BE2C (cell line): ENCODE measurements around the gene ZNF839.
"Not testable (repeated sequence)": the region's sequence is repeated elsewhere in the genome, so short reads cannot be mapped to it uniquely, and the experiment has no call there.

Source experiments
- DNase-seq: peaks from one replicate; pipeline ENCODE4 v3.0.0-alpha.2; 2020
- H3K27me3 ChIP-seq: fragments of 250-450 bp; sonication (Bioruptor Pico); 2 replicates; pipeline ENCODE4 v1.5.1; 2020; ENCODE audit warnings: mild to moderate bottlenecking
- H3K36me3 ChIP-seq: fragments of 250-450 bp; sonication (Bioruptor Pico); 2 replicates; pipeline ENCODE4 v1.5.1; 2020; ENCODE audit warnings: mild to moderate bottlenecking
- H3K4me1 ChIP-seq: fragments of 250-450 bp; sonication (Bioruptor Pico); 2 replicates; pipeline ENCODE4 v1.5.1; 2020
- H3K4me3 ChIP-seq: 2 replicates; pipeline ENCODE4 v1.5.1; 2011; ENCODE audit warnings: low read depth, low read length
- H3K9me3 ChIP-seq: fragments of 250-450 bp; sonication (Bioruptor Pico); 2 replicates; pipeline ENCODE4 v1.5.1; 2020
- CTCF ChIP-seq: IDR thresholded peaks from 2 replicates; pipeline ENCODE4 v1.5.1; 2012; ENCODE audit warnings: mild to moderate bottlenecking, low read depth, low read length

Gene ZNF839

GRCh38 chr14:102344084-102344483 lies 24.5 kb downstream of the ZNF839 start:
- Histone ChIP-seq H3K4me1 (no peaks in the 10 kb centered on the region), H3K27me3 (no peaks in the 10 kb centered on the region), H3K9me3 (no peaks in the 10 kb centered on the region), H3K4me3 (no peak overlapping the region), H3K36me3 (peaks cover 52% of the 10 kb centered on the region)
- TF ChIP-seq CTCF, result no peak
- DNase-seq, result no peak

DNA sequence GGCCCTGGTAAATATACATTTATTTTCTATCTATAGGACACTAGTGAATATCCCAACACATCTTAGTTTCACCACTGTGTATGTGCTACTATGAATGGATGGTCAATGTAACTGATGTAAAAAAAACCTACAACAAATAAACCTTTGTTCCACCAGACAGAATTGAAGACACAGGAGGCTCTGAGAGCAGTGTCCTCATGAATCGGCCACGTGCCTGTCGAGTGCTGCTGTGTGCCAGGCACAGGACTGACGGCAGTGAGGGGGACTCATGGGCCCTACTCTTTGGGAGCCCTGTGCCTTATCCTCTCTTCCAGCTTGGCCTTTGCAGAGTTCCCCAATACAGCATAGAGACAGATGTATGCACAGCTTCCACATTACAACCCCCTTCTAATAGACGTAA lies 24.9 kb downstream of the ZNF839 start:
- no peak for TF ChIP-seq CTCF
- Histone ChIP-seq H3K4me1 (no peaks in the 10 kb centered on the region), H3K4me3 (no peak overlapping the region), H3K36me3 (peaks cover 55% of the 10 kb centered on the region), H3K27me3 (no peaks in the 10 kb centered on the region), H3K9me3 (no peaks in the 10 kb centered on the region)
- no peak for DNase-seq

DNA sequence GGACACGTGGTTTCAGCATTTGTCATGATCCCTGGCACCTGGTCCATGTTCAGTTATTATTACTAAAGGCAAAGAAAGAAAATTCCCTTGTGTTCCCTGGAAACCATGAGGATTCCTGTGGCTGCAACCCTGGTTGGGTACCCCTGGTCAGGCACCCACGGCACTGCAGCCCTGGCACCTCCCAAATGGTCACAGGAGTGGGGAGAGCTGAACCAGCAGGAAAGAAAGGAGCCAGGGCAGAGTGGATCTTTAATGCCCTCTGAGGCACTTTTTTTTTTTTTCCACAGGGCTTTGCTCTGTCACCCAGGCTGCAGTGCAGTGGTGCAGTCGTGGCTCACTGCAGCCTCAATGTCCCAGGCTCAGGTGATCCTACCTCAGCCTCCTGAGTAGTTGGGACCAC lies 25.7 kb downstream of the ZNF839 start:
- H3K4me3 ChIP-seq, result no peak overlapping the region
- H3K4me1 ChIP-seq, result no peaks in the 10 kb centered on the region
- no peak for DNase-seq
- peaks cover 59% of the 10 kb centered on the region for H3K36me3 ChIP-seq
- TF ChIP-seq CTCF, result no peak
- no peaks in the 10 kb centered on the region for H3K9me3 ChIP-seq
- H3K27me3 ChIP-seq, result no peaks in the 10 kb centered on the region

DNA sequence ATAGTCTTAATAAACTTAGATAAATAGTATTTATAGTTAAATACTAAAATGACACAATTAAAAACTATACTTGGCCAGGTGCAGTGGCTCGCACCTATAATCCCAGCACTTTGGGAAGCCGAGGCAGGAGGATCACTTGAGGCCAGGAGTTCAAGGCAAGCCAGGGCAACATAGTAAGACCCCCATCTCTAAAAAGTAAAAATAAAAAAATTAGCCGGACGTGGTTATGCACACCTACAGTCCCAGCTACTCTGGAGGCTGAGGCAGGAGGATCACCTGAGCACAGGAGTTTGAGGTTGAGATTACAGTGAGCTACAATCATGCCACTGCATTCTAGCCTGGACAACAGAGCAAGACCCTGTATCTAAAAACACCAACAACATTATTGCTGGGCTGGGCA lies 27.1 kb downstream of the ZNF839 start:
- Histone ChIP-seq H3K4me3 (no peak overlapping the region), H3K27me3 (no peaks in the 10 kb centered on the region), H3K9me3 (no peaks in the 10 kb centered on the region), H3K36me3 (peaks cover 56% of the 10 kb centered on the region), H3K4me1 (no peaks in the 10 kb centered on the region)
- no peak for DNase-seq
- TF ChIP-seq CTCF, result no peak

GRCh38 chr14:102348376-102348775 lies 28.8 kb downstream of the ZNF839 start:
- no peak for DNase-seq
- Histone ChIP-seq H3K4me3 (no peak overlapping the region), H3K27me3 (no peaks in the 10 kb centered on the region), H3K36me3 (peaks cover 52% of the 10 kb centered on the region), H3K4me1 (no peaks in the 10 kb centered on the region), H3K9me3 (no peaks in the 10 kb centered on the region)
- no peak for TF ChIP-seq CTCF

DNA sequence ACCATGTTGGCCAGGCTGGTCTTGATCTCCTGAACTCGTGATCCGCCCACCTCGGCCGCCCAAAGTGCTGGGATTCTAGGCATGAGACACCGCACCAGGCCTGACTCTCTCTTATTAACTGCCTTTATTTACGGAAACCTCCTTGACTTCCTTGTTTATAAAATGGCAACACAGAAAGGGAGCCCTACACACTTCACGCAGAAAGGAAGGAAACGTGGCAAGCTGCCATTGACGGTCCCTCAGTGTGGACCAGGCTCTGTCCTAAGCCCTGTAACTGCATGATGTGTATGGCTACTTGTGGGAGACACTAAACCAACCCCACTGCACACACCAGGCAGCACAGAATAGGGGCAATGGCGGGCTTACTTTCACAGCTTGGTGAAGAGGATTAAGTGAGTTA lies 31.5 kb downstream of the ZNF839 start:
- Histone ChIP-seq H3K4me3 (no peak overlapping the region), H3K36me3 (peaks cover 61% of the 10 kb centered on the region), H3K9me3 (no peaks in the 10 kb centered on the region), H3K27me3 (no peaks in the 10 kb centered on the region), H3K4me1 (no peaks in the 10 kb centered on the region)
- TF ChIP-seq CTCF, result no peak
- no peak for DNase-seq

DNA sequence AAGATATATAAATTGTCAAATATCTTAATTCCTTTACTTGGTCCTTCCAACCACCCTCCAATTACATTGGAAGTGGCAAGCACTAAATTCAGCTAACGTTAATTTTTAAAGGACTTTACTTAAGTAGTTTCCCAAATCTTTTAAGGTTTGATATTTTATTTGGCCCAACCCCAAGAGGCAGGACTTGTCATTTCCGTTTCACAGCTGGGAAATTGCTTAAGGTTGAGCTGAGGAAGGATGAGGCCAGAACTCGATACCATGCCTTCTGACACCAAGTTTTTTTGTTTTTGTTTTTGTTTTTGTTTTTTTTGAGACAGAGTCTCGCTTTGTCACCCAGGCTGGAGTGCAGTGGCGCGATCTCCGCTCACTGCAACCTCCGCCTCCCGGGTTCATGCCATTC lies 32.0 kb downstream of the ZNF839 start:
- not testable (repeated sequence) for H3K4me1 ChIP-seq

More for the DNA sequence above, 32.0 kb downstream of the ZNF839 start:
- H3K36me3 ChIP-seq, result peaks cover 55% of the 10 kb centered on the region
- not testable (repeated sequence) for H3K27me3 ChIP-seq, DNase-seq, H3K9me3 ChIP-seq, H3K4me3 ChIP-seq
